ENCODE measurements around the gene SLC47A2. TPM values are rescaled to one million over a fixed set of nuclear protein-coding genes. Genes with fewer than 3 reads are reported as not detected.

The SLC47A2 gene
- total and polyA plus RNA-seq, 2 donors (not counting 1 experiment from before 2014, with no cell fraction given), result not detected

GRCh38 chr17:19705771-19706770 lies 10.3 kb downstream of the SLC47A2 start:
- H3K9me3 ChIP-seq (ENCODE audit: control insufficient read depth, insufficient read depth, low read depth, low read length), result no peaks in the 10 kb centered on the region
- DNase-seq (ENCODE audit: low read depth in 2 of 2), result no peak

GRCh38 chr17:19705201-19705600 lies 11.2 kb downstream of the SLC47A2 start:
- Histone ChIP-seq H3K27me3 (ENCODE audit: control insufficient read depth, insufficient read depth, low read length) (no peaks in the 10 kb centered on the region), H3K79me2 (ENCODE audit: control insufficient read depth, insufficient read depth, low read length) (no peaks in the 10 kb centered on the region), H3K4me1 (ENCODE audit: control insufficient read depth, extremely low read depth, insufficient read depth, low read length) (no peaks in the 10 kb centered on the region), H4K20me1 (ENCODE audit: control insufficient read depth, extremely low read depth, insufficient read depth, low read length) (no peaks in the 10 kb centered on the region), H3K27ac (ENCODE audit: insufficient read depth, low read length) (no peak overlapping the region), H3K9ac (ENCODE audit: insufficient read depth, low read length) (no peak overlapping the region), H2AFZ (ENCODE audit: low read length) (no peak overlapping the region), H3K4me2 (ENCODE audit: extremely low read depth, insufficient read depth, low read length) (no peak overlapping the region), H3K9me3 (ENCODE audit: control insufficient read depth, insufficient read depth, low read depth, low read length) (no peaks in the 10 kb centered on the region), H3K4me3 (replicated peaks in 1 of 4; ENCODE audit: control extremely low read depth in 1 of 4, insufficient read depth in 1 of 4, low read depth in 3 of 4, low read length in 4 of 4) (no peak overlapping the region), H3K36me3 (ENCODE audit: control insufficient read depth, insufficient read depth, low read length) (no peaks in the 10 kb centered on the region)
- no peak for TF ChIP-seq CTCF (conservative IDR thresholded peaks at IDR 0.05 in 1 of 2, IDR thresholded peaks at IDR 0.05 in 1 of 2; ENCODE audit: low read depth in 1 of 2, low read length in 2 of 2)
- TF ChIP-seq EZH2 (IDR thresholded peaks at IDR 0.05; ENCODE audit: low read length, missing control alignments), result no peak
- no peak for DNase-seq (ENCODE audit: low read depth in 2 of 2)

More at GRCh38 chr17:19705771-19706770, 10.3 kb downstream of the SLC47A2 start:
- Histone ChIP-seq H3K27ac (ENCODE audit: insufficient read depth, low read length) (no peak overlapping the region), H3K4me3 (replicated peaks in 1 of 4; ENCODE audit: control extremely low read depth in 1 of 4, insufficient read depth in 1 of 4, low read depth in 3 of 4, low read length in 4 of 4) (no peak overlapping the region), H3K79me2 (ENCODE audit: control insufficient read depth, insufficient read depth, low read length) (no peaks in the 10 kb centered on the region), H3K36me3 (ENCODE audit: control insufficient read depth, insufficient read depth, low read length) (no peaks in the 10 kb centered on the region), H3K4me1 (ENCODE audit: control insufficient read depth, extremely low read depth, insufficient read depth, low read length) (no peaks in the 10 kb centered on the region), H3K27me3 (ENCODE audit: control insufficient read depth, insufficient read depth, low read length) (no peaks in the 10 kb centered on the region), H4K20me1 (ENCODE audit: control insufficient read depth, extremely low read depth, insufficient read depth, low read length) (no peaks in the 10 kb centered on the region), H3K9ac (ENCODE audit: insufficient read depth, low read length) (no peak overlapping the region), H2AFZ (ENCODE audit: low read length) (no peak overlapping the region), H3K4me2 (ENCODE audit: extremely low read depth, insufficient read depth, low read length) (no peak overlapping the region)
- TF ChIP-seq CTCF (conservative IDR thresholded peaks at IDR 0.05 in 1 of 2, IDR thresholded peaks at IDR 0.05 in 1 of 2; ENCODE audit: low read depth in 1 of 2, low read length in 2 of 2) (no peak), EZH2 (IDR thresholded peaks at IDR 0.05; ENCODE audit: low read length, missing control alignments) (no peak)

GRCh38 chr17:19703828-19704613 lies 12.4 kb downstream of the SLC47A2 start:
- Histone ChIP-seq H3K4me3 (replicated peaks in 1 of 4; ENCODE audit: control extremely low read depth in 1 of 4, insufficient read depth in 1 of 4, low read depth in 3 of 4, low read length in 4 of 4) (no peak overlapping the region), H2AFZ (ENCODE audit: low read length) (no peak overlapping the region), H3K27me3 (ENCODE audit: control insufficient read depth, insufficient read depth, low read length) (no peaks in the 10 kb centered on the region), H3K79me2 (ENCODE audit: control insufficient read depth, insufficient read depth, low read length) (no peaks in the 10 kb centered on the region), H3K9me3 (ENCODE audit: control insufficient read depth, insufficient read depth, low read depth, low read length) (no peaks in the 10 kb centered on the region), H4K20me1 (ENCODE audit: control insufficient read depth, extremely low read depth, insufficient read depth, low read length) (no peaks in the 10 kb centered on the region), H3K4me2 (ENCODE audit: extremely low read depth, insufficient read depth, low read length) (no peak overlapping the region), H3K27ac (ENCODE audit: insufficient read depth, low read length) (no peak overlapping the region), H3K36me3 (ENCODE audit: control insufficient read depth, insufficient read depth, low read length) (no peaks in the 10 kb centered on the region), H3K4me1 (ENCODE audit: control insufficient read depth, extremely low read depth, insufficient read depth, low read length) (no peaks in the 10 kb centered on the region), H3K9ac (ENCODE audit: insufficient read depth, low read length) (no peak overlapping the region)
- TF ChIP-seq EZH2 (IDR thresholded peaks at IDR 0.05; ENCODE audit: low read length, missing control alignments) (no peak), CTCF (conservative IDR thresholded peaks at IDR 0.05 in 1 of 2, IDR thresholded peaks at IDR 0.05 in 1 of 2; ENCODE audit: low read depth in 1 of 2, low read length in 2 of 2) (no peak)
- DNase-seq (ENCODE audit: low read depth in 2 of 2), result no peak
